ENCODE measurements around the gene NT5DC2. TPM values are rescaled to one million over a fixed set of nuclear protein-coding genes. Genes with fewer than 3 reads are reported as not detected.
"Not testable (repeated sequence)": the region's sequence is repeated elsewhere in the genome, so short reads cannot be mapped to it uniquely, and the experiment has no call there.

Gene NT5DC2
- total RNA-seq, 1 donor from 2014 or later: 39.7 TPM

GRCh38 chr3:52529376-52530333, 4.0 kb downstream of the NT5DC2 start:
- H3K36me3 ChIP-seq: peaks cover 11% of the 10 kb centered on the region
- no peak for ATAC-seq
- H3K9me3 ChIP-seq: no peaks in the 10 kb centered on the region
- H3K4me3 ChIP-seq: no peak overlapping the region
- H3K4me1 ChIP-seq: peaks cover 64% of the 10 kb centered on the region
- no peaks in the 10 kb centered on the region for H3K27me3 ChIP-seq
- DNase-seq: peak; percentile 54
- TF ChIP-seq CTCF (IDR thresholded peaks at IDR 0.05): no peak
- H3K27ac ChIP-seq: peak overlapping the region; percentile 55
- intact Hi-C loops (cut with DNase I): loop anchor here (10.0 kb wide), 1 partner anchor 55 kb away; no protein-coding TSS in a partner anchor

- intact Hi-C loops (cut with DNase I): loop anchor here (10.0 kb wide), 1 partner anchor 54 kb away; no protein-coding TSS in a partner anchor
- peak; percentile 62 for DNase-seq
These were observed 4.9 kb downstream of the NT5DC2 start for GRCh38 chr3:52528586-52529375.

GRCh38 chr3:52527732-52528585, 5.7 kb downstream of the NT5DC2 start:
- peak; percentile 61 for DNase-seq
- Histone ChIP-seq H3K4me3 (no peak overlapping the region), H3K27me3 (no peaks in the 10 kb centered on the region), H3K4me1 (peaks cover 59% of the 10 kb centered on the region), H3K27ac (no peak overlapping the region), H3K9me3 (no peaks in the 10 kb centered on the region), H3K36me3 (peaks cover 16% of the 10 kb centered on the region)
- no peak for ATAC-seq
- intact Hi-C loops (cut with DNase I): loop anchor here (10.0 kb wide), 1 partner anchor 53 kb away; no protein-coding TSS in a partner anchor
- TF ChIP-seq CTCF (IDR thresholded peaks at IDR 0.05): no peak

More at GRCh38 chr3:52528586-52529375, 4.9 kb downstream of the NT5DC2 start:
- no peaks in the 10 kb centered on the region for H3K9me3 ChIP-seq
- no peak overlapping the region for H3K4me3 ChIP-seq
- ATAC-seq: no peak
- peaks cover 61% of the 10 kb centered on the region for H3K4me1 ChIP-seq
- no peaks in the 10 kb centered on the region for H3K27me3 ChIP-seq
- peaks cover 11% of the 10 kb centered on the region for H3K36me3 ChIP-seq
- no peak for TF ChIP-seq CTCF (IDR thresholded peaks at IDR 0.05)
- no peak overlapping the region for H3K27ac ChIP-seq

DNA sequence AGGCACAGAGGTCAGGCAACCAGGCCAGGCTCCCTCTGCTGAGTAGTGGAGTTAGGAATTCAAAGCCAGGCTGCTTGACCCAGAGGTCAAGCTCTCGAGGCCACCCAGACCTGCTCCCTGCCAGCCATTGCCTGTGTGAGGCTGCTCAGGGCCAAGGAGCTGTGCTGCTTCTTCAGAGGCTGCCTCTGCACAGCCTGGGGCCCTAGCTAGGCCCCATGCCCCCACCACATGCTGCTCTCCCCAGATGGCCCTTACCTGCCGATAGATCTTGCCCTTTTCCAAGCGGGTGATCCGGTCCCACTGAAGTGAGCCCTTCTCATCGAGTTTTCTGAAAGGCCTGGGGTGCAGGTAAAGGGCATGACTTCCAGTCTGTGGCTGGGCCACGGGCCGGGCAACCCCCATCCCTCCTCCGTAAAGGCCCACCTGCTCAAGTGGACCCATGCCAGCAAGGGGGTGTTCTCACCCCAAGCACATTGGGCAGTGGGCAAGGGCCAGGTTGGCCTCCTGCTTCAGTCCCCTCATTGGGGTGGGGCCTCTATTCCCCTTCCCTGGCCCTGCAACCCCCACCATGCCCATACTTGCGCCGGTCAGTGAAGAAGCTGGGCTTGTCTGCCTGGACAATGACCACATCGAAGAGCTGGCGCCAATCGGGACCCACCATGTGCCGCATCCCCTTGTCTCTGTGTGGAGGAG, 6.5 kb downstream of the NT5DC2 start:
- no peak for TF ChIP-seq CTCF (IDR thresholded peaks at IDR 0.05)
- peak; percentile 46 for ATAC-seq
- H3K9me3 ChIP-seq: no peaks in the 10 kb centered on the region
- peaks cover 51% of the 10 kb centered on the region for H3K4me1 ChIP-seq
- DNase-seq: peak; percentile 69
- H3K36me3 ChIP-seq: peaks cover 19% of the 10 kb centered on the region
- no peaks in the 10 kb centered on the region for H3K27me3 ChIP-seq
- intact Hi-C loops (cut with DNase I): loop anchor here (10.0 kb wide), 1 partner anchor 52 kb away; no protein-coding TSS in a partner anchor
- H3K4me3 ChIP-seq: no peak overlapping the region
- peak overlapping the region; percentile 81 for H3K27ac ChIP-seq

DNA sequence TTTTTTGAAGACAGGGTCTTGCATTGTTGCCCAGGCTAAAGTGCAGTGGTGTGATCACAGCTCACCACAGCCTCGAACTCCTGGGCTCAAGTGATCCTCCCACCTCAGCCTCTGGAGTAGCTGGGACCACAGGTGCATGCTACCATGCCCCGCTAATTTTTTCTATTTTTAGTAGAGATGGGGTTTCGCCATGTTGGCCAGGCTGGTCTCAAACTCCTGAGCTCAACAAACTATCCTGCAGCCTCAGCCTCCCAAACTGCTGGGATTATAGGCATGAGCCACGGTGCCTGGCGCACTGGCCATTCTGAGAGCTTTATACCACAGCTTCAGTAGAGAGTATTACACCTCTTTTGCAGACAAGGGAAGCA, 7.0 kb downstream of the NT5DC2 start:
- not testable (repeated sequence) for H3K9me3 ChIP-seq, H3K4me3 ChIP-seq, H3K27me3 ChIP-seq, DNase-seq, ATAC-seq
- H3K36me3 ChIP-seq: peaks cover 19% of the 10 kb centered on the region
- intact Hi-C loops (cut with DNase I): loop anchor here (10.0 kb wide), 1 partner anchor 52 kb away; no protein-coding TSS in a partner anchor
- H3K27ac ChIP-seq: peak overlapping the region; percentile 81
- peaks cover 50% of the 10 kb centered on the region for H3K4me1 ChIP-seq

Measured in upper lobe of right lung (tissue), 1 donor.